Right forelimb (tissue), 1 donor: Measurements from ENCODE around the gene PCCB.
"Not testable (repeated sequence)": the region's sequence is repeated elsewhere in the genome, so short reads cannot be mapped to it uniquely, and the experiment has no call there.

Source experiments
- DNase-seq: peaks from one replicate; pipeline ENCODE4 v3.0.0-alpha.2; 2018

PCCB gene

GRCh38 chr3:136250059-136250902 is at the start of gene PCCB:
Gene PCCB (plus strand): TSS chr3:136250340. CDS start chr3:136250376, 36 bp downstream.
- peak; percentile 95 for DNase-seq

- no peak for DNase-seq
These were observed 42.5 kb upstream of the PCCB start for GRCh38 chr3:136207489-136208115.

GRCh38 chr3:136209921-136210320 is 40.2 kb upstream of the PCCB start:
- no peak for DNase-seq

GRCh38 chr3:136211547-136211946 is 38.6 kb upstream of the PCCB start:
- DNase-seq = no peak

- not testable (repeated sequence) for DNase-seq
These were observed 27.4 kb upstream of the PCCB start for GRCh38 chr3:136222746-136223145.

GRCh38 chr3:136232413-136232812 is 17.7 kb upstream of the PCCB start:
- no peak for DNase-seq

GRCh38 chr3:136235545-136235944 is 14.6 kb upstream of the PCCB start:
- no peak for DNase-seq

- no peak for DNase-seq
These were observed 14.0 kb upstream of the PCCB start for GRCh38 chr3:136236109-136236508.

GRCh38 chr3:136237103-136237502 is 13.0 kb upstream of the PCCB start:
- no peak for DNase-seq

- no peak for DNase-seq
These were observed 12.0 kb upstream of the PCCB start for GRCh38 chr3:136237961-136238649.

- no peak for DNase-seq
These were observed 11.0 kb upstream of the PCCB start for GRCh38 chr3:136239094-136239493.

- DNase-seq = no peak
These were observed 4.4 kb upstream of the PCCB start for GRCh38 chr3:136245691-136246090.

- no peak for DNase-seq
These were observed 2.7 kb upstream of the PCCB start for GRCh38 chr3:136247436-136247835.

GRCh38 chr3:136247855-136248590 is 2.1 kb upstream of the PCCB start:
- no peak for DNase-seq

- no peak for DNase-seq
These were observed 1.0 kb upstream of the PCCB start for GRCh38 chr3:136249091-136249490.

- no peak for DNase-seq
These were observed 547 bp upstream of the PCCB start for GRCh38 chr3:136249593-136249992.

- DNase-seq = peak; percentile 69
These were observed 842 bp downstream of the PCCB start for GRCh38 chr3:136250903-136251460.

- no peak for DNase-seq
These were observed 1.4 kb downstream of the PCCB start for GRCh38 chr3:136251511-136251910.

GRCh38 chr3:136255672-136256406 is 5.7 kb downstream of the PCCB start:
- DNase-seq = no peak

- DNase-seq = no peak
These were observed 8.1 kb downstream of the PCCB start for GRCh38 chr3:136258199-136258598.

GRCh38 chr3:136261826-136262225 is 11.7 kb downstream of the PCCB start:
- no peak for DNase-seq

GRCh38 chr3:136262559-136262958 is 12.4 kb downstream of the PCCB start:
- DNase-seq = no peak
